ENCODE data around the gene SGIP1. TPM values are rescaled to one million over a fixed set of nuclear protein-coding genes. Genes with fewer than 3 reads are reported as not detected.

The SGIP1 gene
- total and polyA plus RNA-seq, 2 experiments from 2014 or later: 3.1 to 20.2 TPM

DNA sequence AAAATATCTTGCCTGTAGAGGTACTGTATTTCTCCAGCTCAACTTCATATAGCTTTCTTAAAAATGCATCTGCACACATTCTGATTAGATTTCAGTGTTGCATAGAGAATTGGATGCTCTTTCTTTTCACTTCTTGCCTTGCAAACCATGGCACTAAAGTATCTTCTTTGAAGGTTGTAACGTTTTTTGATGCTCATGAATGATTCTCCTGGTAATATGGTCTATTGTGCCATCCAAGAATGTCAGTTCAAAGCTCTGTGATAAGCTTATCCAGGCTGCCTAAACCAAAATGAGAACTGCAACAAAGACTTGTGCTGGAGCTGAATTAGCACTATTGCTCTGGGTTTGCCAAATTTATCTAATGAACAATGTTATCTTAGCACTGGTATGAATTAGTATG is 1.9 kb downstream of the SGIP1 start:
- Histone ChIP-seq H3K4me3 (no peak overlapping the region), H3K27ac (no peak overlapping the region), H3K27me3 (peaks cover 15% of the 10 kb centered on the region), H3K36me3 (replicated peaks; ENCODE audit: insufficient read depth, low read depth) (no peaks in the 10 kb centered on the region), H3K9me2 (replicated peaks; ENCODE audit: insufficient read depth) (no peaks in the 10 kb centered on the region), H3K4me2 (no peak overlapping the region), H3K9me3 (ENCODE audit: low read depth) (no peaks in the 10 kb centered on the region), H4K20me1 (ENCODE audit: insufficient read depth, poor library complexity, severe bottlenecking) (no peaks in the 10 kb centered on the region), H2AFZ (no peak overlapping the region), H3K79me2 (no peaks in the 10 kb centered on the region), H3K4me1 (ENCODE audit: insufficient read depth) (peaks cover 10% of the 10 kb centered on the region)
- TF ChIP-seq, protein P1, sequence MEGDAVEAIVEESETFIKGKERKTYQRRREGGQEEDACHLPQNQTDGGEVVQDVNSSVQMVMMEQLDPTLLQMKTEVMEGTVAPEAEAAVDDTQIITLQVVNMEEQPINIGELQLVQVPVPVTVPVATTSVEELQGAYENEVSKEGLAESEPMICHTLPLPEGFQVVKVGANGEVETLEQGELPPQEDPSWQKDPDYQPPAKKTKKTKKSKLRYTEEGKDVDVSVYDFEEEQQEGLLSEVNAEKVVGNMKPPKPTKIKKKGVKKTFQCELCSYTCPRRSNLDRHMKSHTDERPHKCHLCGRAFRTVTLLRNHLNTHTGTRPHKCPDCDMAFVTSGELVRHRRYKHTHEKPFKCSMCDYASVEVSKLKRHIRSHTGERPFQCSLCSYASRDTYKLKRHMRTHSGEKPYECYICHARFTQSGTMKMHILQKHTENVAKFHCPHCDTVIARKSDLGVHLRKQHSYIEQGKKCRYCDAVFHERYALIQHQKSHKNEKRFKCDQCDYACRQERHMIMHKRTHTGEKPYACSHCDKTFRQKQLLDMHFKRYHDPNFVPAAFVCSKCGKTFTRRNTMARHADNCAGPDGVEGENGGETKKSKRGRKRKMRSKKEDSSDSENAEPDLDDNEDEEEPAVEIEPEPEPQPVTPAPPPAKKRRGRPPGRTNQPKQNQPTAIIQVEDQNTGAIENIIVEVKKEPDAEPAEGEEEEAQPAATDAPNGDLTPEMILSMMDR (IDR thresholded peaks at IDR 0.05; ENCODE audit: poor library complexity): no peak
- TF ChIP-seq EZH2 (IDR thresholded peaks at IDR 0.05; ENCODE audit: borderline replicate concordance) (no peak), EZH2phosphoT487 (IDR thresholded peaks at IDR 0.05; ENCODE audit: low read depth, severe bottlenecking, unreplicated experiment) (no peak)
- DNase-seq (ENCODE audit: low spot score): no peak
- 54% methylated on average over 1 of the region's 1 CpG for WGBS (ENCODE audit: low lambda C conversion rate, missing lambda C conversion rate)

DNA sequence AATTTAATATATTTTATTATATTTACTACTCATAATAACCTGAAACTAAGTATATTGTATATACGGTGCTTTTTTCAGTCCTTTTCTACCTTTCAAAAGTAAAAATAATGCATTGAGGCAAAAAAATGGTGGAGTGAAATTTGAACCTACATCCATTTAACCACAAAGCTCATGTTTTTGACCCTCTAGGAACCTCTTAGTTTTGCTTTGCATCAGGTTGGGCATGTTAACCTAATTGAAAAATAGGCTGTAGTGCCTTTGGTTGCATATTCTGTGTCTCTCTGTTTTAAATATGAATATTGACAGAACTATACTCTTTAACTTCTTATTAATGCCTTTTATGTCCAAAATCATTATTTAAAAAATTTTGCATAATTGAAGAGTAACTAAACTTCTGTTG is 3.8 kb downstream of the SGIP1 start:
- H2AFZ ChIP-seq: no peak overlapping the region
- TF ChIP-seq EZH2 (IDR thresholded peaks at IDR 0.05; ENCODE audit: borderline replicate concordance) (no peak), EZH2phosphoT487 (IDR thresholded peaks at IDR 0.05; ENCODE audit: low read depth, severe bottlenecking, unreplicated experiment) (no peak)
- TF ChIP-seq, protein P1 (IDR thresholded peaks at IDR 0.05; ENCODE audit: poor library complexity): no peak
- no peaks in the 10 kb centered on the region for H4K20me1 ChIP-seq (ENCODE audit: insufficient read depth, poor library complexity, severe bottlenecking)
- no peaks in the 10 kb centered on the region for H3K36me3 ChIP-seq (replicated peaks; ENCODE audit: insufficient read depth, low read depth)
- no peak overlapping the region for H3K4me2 ChIP-seq
- DNase-seq (ENCODE audit: low spot score): no peak
- H3K9me2 ChIP-seq (replicated peaks; ENCODE audit: insufficient read depth): no peaks in the 10 kb centered on the region
- no peaks in the 10 kb centered on the region for H3K9me3 ChIP-seq (ENCODE audit: low read depth)
- no peaks in the 10 kb centered on the region for H3K79me2 ChIP-seq
- H3K4me3 ChIP-seq: no peak overlapping the region
- H3K27ac ChIP-seq: no peak overlapping the region
- peaks cover 7% of the 10 kb centered on the region for H3K4me1 ChIP-seq (ENCODE audit: insufficient read depth)
- H3K27me3 ChIP-seq: peaks cover 2% of the 10 kb centered on the region
- WGBS (ENCODE audit: low lambda C conversion rate, missing lambda C conversion rate): 93% methylated on average over 1 of the region's 1 CpG

DNA sequence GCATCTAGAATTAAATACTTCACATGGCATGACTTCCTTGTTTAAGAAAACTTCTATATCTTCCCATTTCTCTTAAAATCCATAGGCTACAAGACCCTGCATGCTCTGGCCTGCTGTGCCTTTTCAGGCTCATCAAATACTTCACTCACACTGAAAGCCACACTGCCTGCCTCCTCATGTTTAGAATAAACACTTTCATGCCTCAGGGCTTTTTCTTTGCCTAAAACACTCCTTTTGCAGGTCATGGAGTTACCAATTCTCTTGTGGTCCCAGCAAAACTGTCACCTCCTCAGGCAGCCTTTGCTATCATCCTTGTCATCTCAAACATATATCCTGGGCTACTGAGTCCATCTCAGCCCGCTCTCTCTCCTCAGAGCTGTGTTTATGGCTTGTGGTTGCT is 5.5 kb downstream of the SGIP1 start:
- H3K9me2 ChIP-seq (replicated peaks; ENCODE audit: insufficient read depth): no peaks in the 10 kb centered on the region
- peaks cover 14% of the 10 kb centered on the region for H3K4me1 ChIP-seq (ENCODE audit: insufficient read depth)
- no peaks in the 10 kb centered on the region for H4K20me1 ChIP-seq (ENCODE audit: insufficient read depth, poor library complexity, severe bottlenecking)
- H3K36me3 ChIP-seq (replicated peaks; ENCODE audit: insufficient read depth, low read depth): no peaks in the 10 kb centered on the region
- no peak overlapping the region for H2AFZ ChIP-seq
- DNase-seq (ENCODE audit: low spot score): no peak
- TF ChIP-seq EZH2phosphoT487 (IDR thresholded peaks at IDR 0.05; ENCODE audit: low read depth, severe bottlenecking, unreplicated experiment) (no peak), EZH2 (IDR thresholded peaks at IDR 0.05; ENCODE audit: borderline replicate concordance) (no peak)
- TF ChIP-seq, protein P1 (IDR thresholded peaks at IDR 0.05; ENCODE audit: poor library complexity): no peak
- H3K27ac ChIP-seq: no peak overlapping the region
- no peaks in the 10 kb centered on the region for H3K79me2 ChIP-seq
- H3K27me3 ChIP-seq: no peaks in the 10 kb centered on the region
- H3K4me3 ChIP-seq: no peak overlapping the region
- 92% methylated on average over 1 of the region's 1 CpG for whole genome bisulfite sequencing (ENCODE audit: low lambda C conversion rate, missing lambda C conversion rate)
- H3K9me3 ChIP-seq (ENCODE audit: low read depth): no peaks in the 10 kb centered on the region
- H3K4me2 ChIP-seq: no peak overlapping the region

Measured in hepatocyte (in vitro differentiated cells).